Calu3 (cell line): Measurements from ENCODE around the gene SHANK2. TPM values are rescaled to one million over a fixed set of nuclear protein-coding genes. Genes with fewer than 3 reads are reported as not detected.
"Not testable (repeated sequence)": the region's sequence is repeated elsewhere in the genome, so short reads cannot be mapped to it uniquely, and the experiment has no call there.

Experiments used
- BruUV-seq: library from RNA; stranded (reverse); fragments of 400-500 nt; replicated peaks from 2 replicates; lab custom pipeline; 2021; lab: Mats Ljungman, UMichigan
- CTCF ChIA-PET: fragments of 300-600 bp; sonication (Branson Sonifier 250); formaldehyde crosslinking; loops from one replicate; lab custom pipeline; 2022; ENCODE audit warnings: antibody characterized with exemption; lab: Charles Lee
- DNase-seq: peaks from one replicate; pipeline ENCODE4 v3.0.0; 2022
- H3K27ac Mint-ChIP-seq: one replicate; pipeline ENCODE4 v1.8.0; 2022; ENCODE audit warnings: mixed read lengths; ENCODE audit not compliant: unreplicated experiment
- H3K27me3 Mint-ChIP-seq: one replicate; pipeline ENCODE4 v1.8.0; 2022; ENCODE audit warnings: mixed read lengths; ENCODE audit not compliant: unreplicated experiment
- H3K36me3 Mint-ChIP-seq: one replicate; pipeline ENCODE4 v1.8.0; 2022; ENCODE audit warnings: mild to moderate bottlenecking, moderate library complexity, mixed read lengths; ENCODE audit not compliant: insufficient read depth, unreplicated experiment
- H3K4me1 Mint-ChIP-seq: one replicate; pipeline ENCODE4 v1.8.0; 2022; ENCODE audit warnings: mild to moderate bottlenecking, low read depth, mixed read lengths; ENCODE audit not compliant: unreplicated experiment
- H3K4me3 Mint-ChIP-seq: one replicate; pipeline ENCODE4 v1.8.0; 2022; ENCODE audit warnings: mild to moderate bottlenecking, low read depth, moderate library complexity, mixed read lengths; ENCODE audit not compliant: unreplicated experiment
- H3K9me3 Mint-ChIP-seq: one replicate; pipeline ENCODE4 v1.8.0; 2022; ENCODE audit warnings: low read depth, mixed read lengths; ENCODE audit not compliant: unreplicated experiment
- intact Hi-C: fragments of 100-400 bp; cut with micrococcal nuclease; formaldehyde crosslinking; loops from one replicate; pipeline ENCODE4 v1.10.0; 2022; ENCODE audit not compliant: unreplicated experiment
- total RNA-seq: library from RNA; stranded (reverse); gene quantifications from 2 replicates; pipeline ENCODE4 v1.2.3, GENCODE V29; 2022
- TF ChIP-seq, protein P1 (sequence below): fragments of 200-600 bp; IDR thresholded peaks from one replicate; pipeline ENCODE4 v1.8.0; 2022; ENCODE audit warnings: antibody characterized with exemption; ENCODE audit not compliant: unreplicated experiment

Gene SHANK2
- total RNA-seq, 1 experiment from 2014 or later = 118 TPM

DNA sequence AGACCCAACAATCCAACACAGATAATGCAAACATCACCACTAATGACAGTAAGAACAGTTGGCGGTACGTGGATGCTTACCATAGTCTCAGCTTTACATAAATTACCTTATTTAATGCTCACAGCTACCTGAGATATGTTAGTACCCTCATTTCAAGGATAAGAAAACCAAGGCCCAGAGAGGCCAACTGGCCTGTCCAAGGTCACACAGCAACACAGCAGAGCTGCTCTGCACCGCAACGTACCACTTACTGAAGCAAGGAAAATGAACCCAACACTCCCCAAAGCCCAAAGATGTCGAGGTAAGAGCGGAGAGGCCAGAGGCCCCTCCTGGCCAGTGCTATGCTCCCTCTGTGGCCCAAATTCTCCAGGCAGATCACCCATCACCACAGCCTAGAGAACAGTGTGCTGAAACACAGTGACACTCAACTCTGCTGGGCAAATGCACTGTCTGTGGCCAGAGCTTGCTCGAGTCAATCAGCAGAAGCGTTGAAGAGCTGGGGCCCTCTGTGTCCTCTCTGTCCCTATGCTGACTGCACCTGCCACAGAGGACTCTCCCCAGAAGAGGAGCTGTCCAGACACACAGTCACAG is 14.0 kb downstream of the SHANK2 start:
- Mint-ChIP-seq H3K4me1 (peaks cover 25% of the 10 kb centered on the region), H3K36me3 (peaks cover 32% of the 10 kb centered on the region), H3K4me3 (no peak overlapping the region), H3K27me3 (no peaks in the 10 kb centered on the region), H3K27ac (no peak overlapping the region), H3K9me3 (no peaks in the 10 kb centered on the region)
- intact Hi-C loops = no loop called here
- DNase-seq = no peak
- CTCF ChIA-PET = no interaction called here
- no TSS peak for BruUV-seq
- TF ChIP-seq, protein P1, sequence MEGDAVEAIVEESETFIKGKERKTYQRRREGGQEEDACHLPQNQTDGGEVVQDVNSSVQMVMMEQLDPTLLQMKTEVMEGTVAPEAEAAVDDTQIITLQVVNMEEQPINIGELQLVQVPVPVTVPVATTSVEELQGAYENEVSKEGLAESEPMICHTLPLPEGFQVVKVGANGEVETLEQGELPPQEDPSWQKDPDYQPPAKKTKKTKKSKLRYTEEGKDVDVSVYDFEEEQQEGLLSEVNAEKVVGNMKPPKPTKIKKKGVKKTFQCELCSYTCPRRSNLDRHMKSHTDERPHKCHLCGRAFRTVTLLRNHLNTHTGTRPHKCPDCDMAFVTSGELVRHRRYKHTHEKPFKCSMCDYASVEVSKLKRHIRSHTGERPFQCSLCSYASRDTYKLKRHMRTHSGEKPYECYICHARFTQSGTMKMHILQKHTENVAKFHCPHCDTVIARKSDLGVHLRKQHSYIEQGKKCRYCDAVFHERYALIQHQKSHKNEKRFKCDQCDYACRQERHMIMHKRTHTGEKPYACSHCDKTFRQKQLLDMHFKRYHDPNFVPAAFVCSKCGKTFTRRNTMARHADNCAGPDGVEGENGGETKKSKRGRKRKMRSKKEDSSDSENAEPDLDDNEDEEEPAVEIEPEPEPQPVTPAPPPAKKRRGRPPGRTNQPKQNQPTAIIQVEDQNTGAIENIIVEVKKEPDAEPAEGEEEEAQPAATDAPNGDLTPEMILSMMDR = no peak

DNA sequence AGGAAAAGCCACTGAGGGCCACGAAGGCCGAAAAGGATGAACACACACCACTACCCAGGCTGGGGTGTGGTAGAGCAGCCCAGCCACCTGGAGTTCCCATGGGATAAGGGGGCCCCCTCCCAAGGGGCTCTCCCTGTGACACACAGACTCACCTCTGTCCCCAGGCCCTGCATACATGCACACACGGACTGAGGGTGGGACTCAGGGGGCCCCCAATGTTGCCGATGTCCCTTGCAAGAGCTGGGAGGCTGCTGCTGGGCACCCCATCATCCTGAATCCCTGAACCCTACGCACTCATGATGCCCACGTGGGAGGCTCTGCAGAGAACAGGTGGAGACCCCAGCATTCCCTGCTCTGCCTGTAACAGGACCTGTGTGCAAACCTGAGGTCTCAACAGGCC is 14.5 kb downstream of the SHANK2 start:
- H3K36me3 Mint-ChIP-seq = peaks cover 32% of the 10 kb centered on the region
- H3K4me1 Mint-ChIP-seq = peaks cover 25% of the 10 kb centered on the region
- no peaks in the 10 kb centered on the region for H3K27me3 Mint-ChIP-seq
- CTCF ChIA-PET = no interaction called here
- DNase-seq = no peak
- intact Hi-C loops = no loop called here
- H3K4me3 Mint-ChIP-seq = no peak overlapping the region
- H3K27ac Mint-ChIP-seq = no peak overlapping the region
- BruUV-seq = no TSS peak
- TF ChIP-seq, protein P1 = no peak
- H3K9me3 Mint-ChIP-seq = no peaks in the 10 kb centered on the region

DNA sequence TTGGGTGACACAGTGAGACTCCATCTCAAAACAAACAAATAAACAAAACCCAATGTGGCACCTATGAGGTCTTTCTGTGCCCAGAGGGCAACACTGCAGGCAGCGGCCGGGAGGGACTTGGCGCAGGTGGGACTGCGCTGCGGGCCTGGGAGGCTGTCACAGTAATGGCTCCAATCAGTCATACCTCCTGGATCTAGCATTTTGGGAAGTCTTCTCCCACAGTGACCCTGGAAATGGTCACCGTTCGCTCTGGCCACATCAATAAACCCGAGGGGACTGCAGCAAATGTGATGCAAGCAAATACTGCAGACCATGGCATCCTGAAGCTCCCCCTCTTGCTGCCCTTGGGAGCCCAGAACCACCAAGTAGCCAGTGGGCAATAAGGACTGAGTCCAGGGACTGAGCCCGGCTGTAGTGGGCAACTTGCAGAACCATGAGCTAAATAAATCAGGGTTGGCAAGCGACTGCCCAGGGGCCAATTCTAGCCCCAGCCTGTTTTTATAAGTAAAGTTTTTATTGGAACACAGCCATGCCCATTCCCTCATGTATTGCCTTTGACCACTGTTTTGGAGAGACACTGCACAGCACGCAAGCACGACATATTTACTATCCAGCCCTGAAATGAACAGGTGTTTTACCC is 15.4 kb downstream of the SHANK2 start:
- no TSS peak for BruUV-seq
- no peaks in the 10 kb centered on the region for H3K9me3 Mint-ChIP-seq
- DNase-seq = no peak
- H3K4me3 Mint-ChIP-seq = no peak overlapping the region
- intact Hi-C loops = no loop called here
- TF ChIP-seq, protein P1 = no peak
- H3K27ac Mint-ChIP-seq = no peak overlapping the region
- CTCF ChIA-PET = no interaction called here
- H3K4me1 Mint-ChIP-seq = peaks cover 16% of the 10 kb centered on the region
- peaks cover 32% of the 10 kb centered on the region for H3K36me3 Mint-ChIP-seq
- no peaks in the 10 kb centered on the region for H3K27me3 Mint-ChIP-seq

DNA sequence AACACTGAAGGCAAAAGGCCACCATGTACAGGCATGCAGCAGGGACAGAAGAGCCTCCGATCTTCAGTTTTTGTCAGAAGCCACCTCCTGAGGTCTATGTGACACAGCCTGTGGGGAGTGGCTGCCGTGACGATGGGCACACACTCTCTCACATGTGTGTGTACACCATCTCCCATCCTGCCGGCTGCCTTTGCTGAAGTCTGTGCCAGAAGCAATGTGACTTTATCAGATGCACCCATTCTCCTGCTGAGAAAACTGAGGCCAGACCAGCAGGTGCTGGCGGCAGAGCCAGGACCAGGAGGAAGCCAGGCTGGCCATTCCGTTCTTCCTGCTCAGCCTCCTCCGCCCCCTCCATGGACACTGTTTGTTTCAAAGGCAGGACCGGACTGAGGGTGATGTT is 16.7 kb downstream of the SHANK2 start:
- Mint-ChIP-seq H3K9me3 (no peaks in the 10 kb centered on the region), H3K4me3 (no peak overlapping the region), H3K4me1 (peaks cover 5% of the 10 kb centered on the region), H3K27me3 (no peaks in the 10 kb centered on the region), H3K27ac (no peak overlapping the region), H3K36me3 (peaks cover 25% of the 10 kb centered on the region)
- CTCF ChIA-PET = no interaction called here
- intact Hi-C loops = no loop called here
- no peak for DNase-seq
- no TSS peak for BruUV-seq
- TF ChIP-seq, protein P1 = no peak

DNA sequence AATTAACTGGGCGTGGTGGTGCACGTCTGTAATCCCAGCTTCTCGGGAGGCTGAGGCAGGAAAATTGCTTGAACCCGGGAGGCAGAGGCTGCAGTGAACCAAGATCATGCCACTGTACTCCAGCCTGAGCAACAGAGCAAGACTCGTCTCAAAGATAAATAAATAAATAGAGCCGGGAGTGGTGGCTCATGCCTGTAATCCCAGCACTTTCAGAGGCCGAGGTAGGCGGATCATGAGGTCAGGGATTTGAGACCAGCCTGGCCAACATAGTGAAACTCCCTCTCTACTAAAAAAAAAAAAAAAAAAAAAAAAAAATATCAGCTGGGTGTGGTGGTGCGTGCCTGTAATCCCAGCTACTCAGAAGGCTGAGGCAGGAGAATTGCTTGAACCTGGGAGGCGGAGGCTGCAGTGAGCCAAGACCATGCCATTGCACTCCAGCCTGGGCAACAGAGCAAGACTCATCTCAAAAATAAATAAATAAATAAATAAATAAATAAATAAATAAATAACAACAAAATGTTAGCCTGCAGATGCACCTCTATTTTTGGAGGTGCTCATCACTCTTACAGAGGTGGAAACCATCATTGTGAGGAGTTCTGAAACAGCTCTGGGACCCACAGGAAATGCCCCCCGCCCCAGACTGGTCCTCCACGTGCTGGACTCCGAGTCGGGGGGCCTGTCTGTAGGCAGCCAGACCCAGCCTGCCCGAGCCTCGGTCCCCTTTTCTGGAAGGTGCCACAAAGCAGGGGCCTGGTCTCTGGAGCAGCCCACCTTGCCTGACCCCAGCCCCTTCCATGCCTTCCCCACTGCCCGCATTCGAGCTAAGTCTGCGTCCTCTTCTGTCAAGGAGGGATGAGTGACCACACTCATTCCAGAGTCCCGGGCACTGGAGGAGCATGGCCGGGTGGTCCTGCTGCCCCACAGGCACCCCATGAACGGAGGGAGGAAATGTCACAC is 18.2 kb downstream of the SHANK2 start:
- H3K27me3 Mint-ChIP-seq, DNase-seq, H3K9me3 Mint-ChIP-seq, H3K27ac Mint-ChIP-seq, H3K4me3 Mint-ChIP-seq, H3K4me1 Mint-ChIP-seq, BruUV-seq, intact Hi-C loops: not testable (repeated sequence)
- CTCF ChIA-PET = interaction anchor here (0.7 to 1.2 kb wide), 4 partner anchors 24 to 295 kb away, joined by 3 to 6 read pairs (median 4); no protein-coding TSS in a partner anchor
- H3K36me3 Mint-ChIP-seq = peaks cover 26% of the 10 kb centered on the region
